Upper lobe of left lung (tissue), 4 donors: ENCODE data around the gene RDH14.

Experiments used
- EP300 ChIP-seq, 4 donors: sonication (generic); formaldehyde crosslinking; IDR thresholded peaks; one replicate each; pipeline ENCODE4 v1.5.1; 2017; ENCODE audit warnings: antibody characterized with exemption in 4 of 4, control low read depth in 2 of 4
- POLR2A ChIP-seq, 4 donors: fragments of 450-650 bp; IDR thresholded peaks; one replicate each; pipeline ENCODE4 v1.5.1; 2016 to 2017; ENCODE audit warnings: antibody characterized with exemption in 4 of 4, mild to moderate bottlenecking in 2 of 4
- POLR2AphosphoS5 ChIP-seq, 2 donors: sonication (generic); formaldehyde crosslinking; IDR thresholded peaks; one replicate each; pipeline ENCODE4 v1.5.1; 2017; ENCODE audit warnings: antibody characterized with exemption in 2 of 2
- TF ChIP-seq, protein P1 (sequence below), 6 experiments: fragments of 450-650 bp in 4 of 6; fragments of 200-600 bp in 2 of 6; sonication (generic) in 2 of 6; IDR thresholded peaks; one replicate each; pipeline ENCODE4 v1.5.1; 2016 to 2019; ENCODE audit warnings: antibody characterized with exemption in 6 of 6

DNA sequence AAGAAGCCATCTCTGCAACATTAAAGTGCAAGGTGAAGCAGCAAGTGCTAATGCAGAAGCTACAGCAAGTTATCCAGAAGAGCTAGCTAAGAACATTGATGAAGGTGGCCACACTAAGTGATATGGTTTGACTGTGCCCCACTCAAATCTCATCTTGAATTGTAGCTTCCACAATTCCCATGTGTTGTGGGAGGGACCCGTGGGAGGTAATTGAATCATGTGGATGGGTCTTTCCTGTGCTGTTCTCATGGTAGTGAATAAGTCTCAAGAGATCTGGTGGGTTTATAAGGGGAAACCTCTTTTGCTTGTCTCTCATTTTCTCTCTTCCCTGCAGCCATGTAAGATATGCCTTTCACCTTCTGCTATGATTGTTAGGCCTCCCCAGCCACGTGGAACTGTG lies 11.4 kb downstream of the RDH14 start:
- TF ChIP-seq POLR2A (IDR thresholded peaks at IDR 0.05) (no peak), POLR2AphosphoS5 (IDR thresholded peaks at IDR 0.05) (no peak), EP300 (IDR thresholded peaks at IDR 0.05) (no peak)
- TF ChIP-seq, protein P1, sequence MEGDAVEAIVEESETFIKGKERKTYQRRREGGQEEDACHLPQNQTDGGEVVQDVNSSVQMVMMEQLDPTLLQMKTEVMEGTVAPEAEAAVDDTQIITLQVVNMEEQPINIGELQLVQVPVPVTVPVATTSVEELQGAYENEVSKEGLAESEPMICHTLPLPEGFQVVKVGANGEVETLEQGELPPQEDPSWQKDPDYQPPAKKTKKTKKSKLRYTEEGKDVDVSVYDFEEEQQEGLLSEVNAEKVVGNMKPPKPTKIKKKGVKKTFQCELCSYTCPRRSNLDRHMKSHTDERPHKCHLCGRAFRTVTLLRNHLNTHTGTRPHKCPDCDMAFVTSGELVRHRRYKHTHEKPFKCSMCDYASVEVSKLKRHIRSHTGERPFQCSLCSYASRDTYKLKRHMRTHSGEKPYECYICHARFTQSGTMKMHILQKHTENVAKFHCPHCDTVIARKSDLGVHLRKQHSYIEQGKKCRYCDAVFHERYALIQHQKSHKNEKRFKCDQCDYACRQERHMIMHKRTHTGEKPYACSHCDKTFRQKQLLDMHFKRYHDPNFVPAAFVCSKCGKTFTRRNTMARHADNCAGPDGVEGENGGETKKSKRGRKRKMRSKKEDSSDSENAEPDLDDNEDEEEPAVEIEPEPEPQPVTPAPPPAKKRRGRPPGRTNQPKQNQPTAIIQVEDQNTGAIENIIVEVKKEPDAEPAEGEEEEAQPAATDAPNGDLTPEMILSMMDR (IDR thresholded peaks at IDR 0.05) = no peak
